ENCODE data around the gene UPF3A.
"Not testable (repeated sequence)": the region's sequence is repeated elsewhere in the genome, so short reads cannot be mapped to it uniquely, and the experiment has no call there.

The UPF3A gene, protein sequence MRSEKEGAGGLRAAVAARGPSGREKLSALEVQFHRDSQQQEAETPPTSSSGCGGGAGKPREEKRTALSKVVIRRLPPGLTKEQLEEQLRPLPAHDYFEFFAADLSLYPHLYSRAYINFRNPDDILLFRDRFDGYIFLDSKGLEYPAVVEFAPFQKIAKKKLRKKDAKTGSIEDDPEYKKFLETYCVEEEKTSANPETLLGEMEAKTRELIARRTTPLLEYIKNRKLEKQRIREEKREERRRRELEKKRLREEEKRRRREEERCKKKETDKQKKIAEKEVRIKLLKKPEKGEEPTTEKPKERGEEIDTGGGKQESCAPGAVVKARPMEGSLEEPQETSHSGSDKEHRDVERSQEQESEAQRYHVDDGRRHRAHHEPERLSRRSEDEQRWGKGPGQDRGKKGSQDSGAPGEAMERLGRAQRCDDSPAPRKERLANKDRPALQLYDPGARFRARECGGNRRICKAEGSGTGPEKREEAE

GRCh38 chr13:114281351-114282040 is at the start of gene UPF3A:
UPF3A (plus strand) TSS chr13:114281601; CDS start chr13:114281640, 39 bp downstream.
- peak; percentile 84 for DNase-seq (ENCODE audit: low read depth)

GRCh38 chr13:114231886-114232285 is 49.5 kb upstream of the UPF3A start:
- no peak for DNase-seq (ENCODE audit: low read depth)

DNA sequence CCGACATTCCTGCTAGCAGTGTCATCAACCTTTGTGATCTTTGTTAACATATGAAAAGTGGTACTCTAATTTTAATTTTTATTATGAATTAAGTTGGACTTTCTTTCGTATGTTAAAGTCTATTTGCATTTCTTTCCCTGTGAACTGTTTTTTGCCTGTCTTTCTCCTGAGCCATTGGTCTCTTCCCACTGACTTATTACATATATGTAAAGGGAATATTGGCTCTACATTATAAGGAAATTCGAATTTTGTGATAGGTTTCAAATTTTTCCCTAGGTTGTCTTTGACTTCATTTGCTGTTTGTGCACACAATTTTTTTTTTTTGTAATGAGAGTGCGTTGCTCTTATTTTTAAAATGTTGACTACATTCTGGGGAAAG is 47.1 kb upstream of the UPF3A start:
- no peak for DNase-seq (ENCODE audit: low read depth)

DNA sequence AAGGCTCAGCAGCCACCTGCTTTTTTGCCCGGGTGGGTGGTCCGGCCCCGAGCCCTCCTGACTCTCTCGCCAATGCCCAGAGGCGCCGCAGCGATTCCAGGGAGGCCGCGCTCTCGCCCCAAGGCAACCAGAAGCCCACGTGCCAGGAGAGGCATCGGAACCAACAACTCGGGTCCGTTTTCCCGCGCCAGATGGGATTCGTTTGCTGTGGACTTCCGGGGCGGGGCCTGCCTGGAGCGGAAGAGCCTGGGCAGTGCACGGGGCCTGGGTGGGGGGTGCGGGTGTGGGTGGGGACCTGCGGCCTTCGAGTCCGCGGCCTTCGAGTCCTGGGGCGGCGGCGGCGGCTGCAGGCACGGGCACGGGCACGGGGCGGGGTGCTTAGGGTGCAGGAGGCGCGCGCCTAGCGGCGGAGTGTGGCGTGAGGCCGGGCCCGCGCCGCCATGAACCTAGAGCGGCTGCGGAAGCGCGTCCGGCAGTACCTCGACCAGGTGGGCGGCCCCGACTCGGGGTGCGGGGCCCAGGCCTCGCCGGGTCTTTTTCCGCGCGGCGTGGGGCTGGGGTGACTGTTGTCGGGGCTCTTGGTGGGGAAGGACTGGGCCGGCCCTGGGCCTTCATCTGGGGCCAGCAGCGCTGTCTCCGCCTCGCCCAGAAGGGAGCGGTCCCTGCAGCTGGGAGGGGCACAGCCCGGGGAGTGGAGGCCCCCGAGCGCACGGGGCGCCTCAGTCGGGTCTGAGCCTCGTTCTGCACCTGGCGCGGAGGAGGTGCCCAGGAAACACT is 46.6 kb upstream of the UPF3A start, which contains the start of gene CDC16:
TSS of gene CDC16 (plus strand) at position 253 of the 777 bp plus-strand sequence. CDS start at position 441, 188 bp downstream.
- peak; percentile 82 for DNase-seq (ENCODE audit: low read depth)

GRCh38 chr13:114235697-114236096 is 45.7 kb upstream of the UPF3A start:
- DNase-seq (ENCODE audit: low read depth), result no peak

DNA sequence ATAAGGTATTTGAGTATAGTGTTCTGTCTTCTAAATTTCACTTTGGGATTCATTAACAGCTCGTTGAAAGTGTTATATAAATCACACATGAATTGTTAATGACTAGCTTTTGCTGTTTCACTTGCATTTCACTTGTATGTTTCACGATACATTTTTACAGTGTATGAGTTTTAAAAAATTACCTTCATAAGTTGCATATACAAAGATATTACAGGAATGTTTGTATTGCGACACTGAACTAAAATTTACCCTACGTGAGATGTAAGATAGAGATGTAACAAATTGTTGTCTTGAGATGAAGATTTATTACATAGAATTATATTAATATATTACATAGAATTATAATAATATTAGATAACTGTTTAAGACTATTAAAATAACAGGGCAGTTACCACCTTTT is 45.2 kb upstream of the UPF3A start:
- no peak for DNase-seq (ENCODE audit: low read depth)

DNA sequence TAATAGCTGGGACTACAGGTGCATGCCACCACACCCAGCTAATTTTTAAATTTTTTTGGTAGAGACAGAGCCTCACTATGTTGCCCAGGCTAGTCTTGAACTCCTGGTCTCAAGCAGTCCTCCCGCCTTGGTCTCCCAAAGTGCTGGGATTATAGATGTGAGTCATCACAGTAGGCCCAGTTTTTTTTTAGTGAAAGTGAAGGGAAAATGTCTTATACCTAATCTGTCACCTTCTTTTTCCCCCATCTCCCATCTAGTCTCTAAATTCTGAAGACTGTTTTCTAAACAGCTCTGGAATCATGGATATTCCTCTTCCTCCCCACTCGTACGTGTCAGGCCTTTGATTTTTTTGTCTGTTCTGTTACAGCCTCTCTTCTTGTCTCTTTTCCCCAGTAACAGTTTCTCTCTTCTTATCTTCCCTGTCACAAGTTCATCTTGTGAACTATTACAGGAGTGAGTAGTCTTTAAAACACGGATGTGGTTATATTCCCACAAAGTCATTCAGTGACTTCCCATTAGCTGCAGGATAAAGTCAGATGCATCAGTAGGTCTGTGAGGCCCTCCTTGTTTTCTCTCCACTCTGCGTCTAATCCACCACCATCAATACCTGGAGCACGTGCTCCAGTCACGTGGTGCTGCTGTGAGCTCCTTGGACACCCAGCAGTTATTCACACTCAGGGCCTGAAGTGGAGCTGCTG is 43.8 kb upstream of the UPF3A start:
- DNase-seq (ENCODE audit: low read depth), result no peak

- no peak for DNase-seq (ENCODE audit: low read depth)
These were observed 39.5 kb upstream of the UPF3A start for GRCh38 chr13:114241918-114242317.

DNA sequence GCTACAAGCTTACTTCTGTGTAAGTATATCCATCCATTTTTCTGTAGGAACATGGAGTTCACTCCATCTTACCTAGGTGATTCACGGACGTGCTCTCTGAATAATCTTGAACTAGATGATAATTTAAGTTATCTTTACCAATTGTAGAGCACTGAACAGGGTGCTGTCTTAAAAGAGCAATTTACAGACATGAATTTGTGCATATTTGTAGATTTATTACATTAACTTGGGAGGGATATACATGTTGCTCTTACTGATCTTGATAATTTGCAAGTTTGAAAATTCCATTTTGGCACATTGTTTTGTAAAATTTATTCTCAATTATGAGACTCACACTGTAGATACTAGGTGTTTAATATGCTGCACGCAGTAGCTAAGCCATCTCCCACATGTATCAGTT is 37.4 kb upstream of the UPF3A start:
- no peak for DNase-seq (ENCODE audit: low read depth)

- DNase-seq (ENCODE audit: low read depth), result no peak
These were observed 36.8 kb upstream of the UPF3A start for GRCh38 chr13:114244637-114245036.

DNA sequence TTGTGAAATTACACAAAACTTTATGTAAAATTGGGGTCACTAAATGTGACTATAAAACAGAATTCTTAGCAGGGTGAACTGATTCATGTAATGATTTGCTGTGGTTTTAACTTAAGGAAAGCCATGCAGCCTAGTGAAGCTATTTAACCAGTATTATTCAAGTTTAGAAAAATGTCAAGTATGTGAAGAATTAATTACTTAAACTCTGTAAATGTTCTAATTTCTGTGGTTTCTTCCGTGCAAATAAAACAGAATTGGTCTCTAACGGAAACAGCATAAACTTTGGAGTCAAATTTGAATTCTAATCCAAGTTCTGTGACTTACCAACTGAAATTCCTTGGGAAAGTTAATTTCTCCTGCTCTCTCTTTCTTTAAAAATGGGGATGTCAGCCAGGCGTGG is 33.4 kb upstream of the UPF3A start:
- DNase-seq (ENCODE audit: low read depth), result peak; percentile 48

DNA sequence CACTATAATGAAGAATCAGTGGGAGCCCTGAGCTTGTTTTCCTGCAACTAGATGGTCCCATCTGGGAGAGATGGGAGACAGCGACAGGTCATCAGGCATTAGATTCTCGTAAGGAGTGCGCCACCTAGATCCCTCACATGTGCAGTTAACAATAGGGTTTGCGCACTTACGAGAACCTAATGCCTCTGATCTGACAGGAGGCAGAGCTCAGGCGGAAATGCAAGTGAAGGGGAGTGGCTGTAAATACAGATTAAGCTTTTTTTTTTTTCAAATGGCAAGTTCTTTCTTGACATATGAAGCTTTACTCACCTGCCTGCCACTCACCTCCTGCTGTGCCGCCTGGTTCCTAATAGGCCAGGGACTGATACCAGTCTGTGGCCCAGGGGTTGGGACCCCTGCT is 32.3 kb upstream of the UPF3A start:
- DNase-seq (ENCODE audit: low read depth), result no peak

GRCh38 chr13:114251639-114252440 is 29.6 kb upstream of the UPF3A start:
- not testable (repeated sequence) for DNase-seq (ENCODE audit: low read depth)

DNA sequence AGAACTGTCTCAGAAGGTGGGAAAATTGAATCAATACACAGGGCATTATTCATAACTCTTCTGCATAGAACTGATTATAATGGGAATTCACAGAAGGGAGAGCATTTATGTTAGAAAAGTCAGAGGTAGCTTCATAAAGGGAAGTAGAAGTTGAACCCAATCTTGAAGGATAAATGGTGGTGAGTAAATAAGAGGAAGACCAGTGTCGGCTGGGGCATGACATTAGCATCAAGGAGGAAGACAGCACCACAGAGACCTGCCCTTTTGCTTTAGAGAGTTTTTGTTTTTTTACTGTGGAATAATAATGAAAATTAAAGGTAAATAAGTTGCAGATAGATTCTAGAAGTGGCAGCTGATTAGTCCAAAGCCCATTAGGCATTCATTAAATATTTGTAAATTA is 24.9 kb upstream of the UPF3A start:
- DNase-seq (ENCODE audit: low read depth), result no peak

DNA sequence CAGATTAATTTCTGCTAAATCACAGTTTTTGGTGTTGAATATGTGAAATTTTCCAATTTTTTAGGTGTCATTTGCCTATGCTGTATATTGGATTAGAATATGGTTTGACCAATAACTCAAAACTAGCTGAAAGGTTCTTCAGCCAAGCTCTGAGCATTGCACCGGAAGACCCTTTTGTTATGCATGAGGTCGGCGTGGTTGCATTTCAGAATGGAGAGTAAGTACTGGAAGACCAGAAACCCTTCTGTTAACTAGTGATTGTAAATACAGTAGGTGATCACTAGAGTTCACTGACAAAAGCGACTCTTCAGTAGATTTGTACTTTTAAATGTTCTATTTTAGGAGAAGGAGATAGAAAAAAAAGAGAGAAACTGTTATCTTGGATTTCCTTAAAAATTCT is 24.4 kb upstream of the UPF3A start:
- DNase-seq (ENCODE audit: low read depth), result no peak

- DNase-seq (ENCODE audit: low read depth), result no peak
These were observed 22.8 kb upstream of the UPF3A start for GRCh38 chr13:114258589-114258988.

- no peak for DNase-seq (ENCODE audit: low read depth)
These were observed 22.0 kb upstream of the UPF3A start for GRCh38 chr13:114259374-114259773.

GRCh38 chr13:114259974-114260373 is 21.4 kb upstream of the UPF3A start:
- DNase-seq (ENCODE audit: low read depth), result no peak

GRCh38 chr13:114260814-114261213 is 20.6 kb upstream of the UPF3A start:
- no peak for DNase-seq (ENCODE audit: low read depth)

GRCh38 chr13:114261328-114261965 is 20.0 kb upstream of the UPF3A start:
- no peak for DNase-seq (ENCODE audit: low read depth)

DNA sequence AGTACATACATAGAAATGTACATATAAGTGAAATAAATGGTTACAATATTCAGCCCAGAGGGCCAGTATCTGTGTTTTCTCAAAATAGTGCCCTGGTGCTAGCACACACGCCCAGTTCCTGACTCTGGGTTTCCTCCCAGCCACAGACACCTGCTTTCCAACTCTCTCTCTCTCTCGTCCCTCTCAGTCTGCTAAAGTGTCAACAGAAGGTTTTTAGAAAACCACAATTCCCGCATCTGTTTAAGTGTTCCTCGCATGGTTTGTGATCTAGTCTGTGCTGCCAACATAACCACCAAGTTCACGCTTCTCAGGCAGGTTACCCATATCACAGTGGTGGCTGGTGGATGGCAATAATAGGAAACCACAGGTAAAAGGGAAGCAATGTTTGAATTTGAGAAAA is 17.8 kb upstream of the UPF3A start:
- DNase-seq (ENCODE audit: low read depth), result no peak
